ENCODE data around the gene NFE2. TPM values are rescaled to one million over a fixed set of nuclear protein-coding genes. Genes with fewer than 3 reads are reported as not detected.

Gene NFE2
- total RNA-seq, 1 donor from 2014 or later, result not detected

GRCh38 chr12:54259194-54260011, 41.4 kb downstream of the NFE2 start:
- peaks cover 6% of the 10 kb centered on the region for H3K36me3 Mint-ChIP-seq (ENCODE audit: low read depth)
- TF ChIP-seq CTCF (IDR thresholded peaks at IDR 0.05), result no peak
- peaks cover 63% of the 10 kb centered on the region for H3K4me1 Mint-ChIP-seq (ENCODE audit: low read depth)
- no peaks in the 10 kb centered on the region for H3K27me3 Mint-ChIP-seq (ENCODE audit: low read depth)
- H3K4me3 Mint-ChIP-seq (ENCODE audit: unreplicated experiment), result peak overlapping the region; percentile 61
- peak overlapping the region; percentile 95 for H3K27ac Mint-ChIP-seq (ENCODE audit: unreplicated experiment)
- DNase-seq (ENCODE audit: low spot score), result no peak
- H3K9me3 Mint-ChIP-seq (ENCODE audit: low read depth), result no peaks in the 10 kb centered on the region

GRCh38 chr12:54258201-54258681, 42.6 kb downstream of the NFE2 start:
- H3K36me3 Mint-ChIP-seq (ENCODE audit: low read depth), result peaks cover 6% of the 10 kb centered on the region
- DNase-seq (ENCODE audit: low spot score), result no peak
- H3K27me3 Mint-ChIP-seq (ENCODE audit: low read depth), result no peaks in the 10 kb centered on the region
- no peaks in the 10 kb centered on the region for H3K9me3 Mint-ChIP-seq (ENCODE audit: low read depth)
- H3K4me3 Mint-ChIP-seq (ENCODE audit: unreplicated experiment), result peak overlapping the region; percentile 13
- H3K27ac Mint-ChIP-seq (ENCODE audit: unreplicated experiment), result peak overlapping the region; percentile 95
- H3K4me1 Mint-ChIP-seq (ENCODE audit: low read depth), result peaks cover 63% of the 10 kb centered on the region
- TF ChIP-seq CTCF (IDR thresholded peaks at IDR 0.05), result no peak

GRCh38 chr12:54257332-54257731, 43.5 kb downstream of the NFE2 start:
- Mint-ChIP-seq H3K27me3 (ENCODE audit: low read depth) (no peaks in the 10 kb centered on the region), H3K4me3 (ENCODE audit: unreplicated experiment) (peak overlapping the region; percentile 13), H3K36me3 (ENCODE audit: low read depth) (peaks cover 6% of the 10 kb centered on the region), H3K4me1 (ENCODE audit: low read depth) (peaks cover 54% of the 10 kb centered on the region), H3K9me3 (ENCODE audit: low read depth) (no peaks in the 10 kb centered on the region), H3K27ac (ENCODE audit: unreplicated experiment) (peak overlapping the region; percentile 95)
- no peak for DNase-seq (ENCODE audit: low spot score)
- no peak for TF ChIP-seq CTCF (IDR thresholded peaks at IDR 0.05)

- Mint-ChIP-seq H3K36me3 (ENCODE audit: low read depth) (peaks cover 11% of the 10 kb centered on the region), H3K4me3 (ENCODE audit: unreplicated experiment) (no peak overlapping the region), H3K9me3 (ENCODE audit: low read depth) (no peaks in the 10 kb centered on the region), H3K4me1 (ENCODE audit: low read depth) (peaks cover 19% of the 10 kb centered on the region), H3K27ac (ENCODE audit: unreplicated experiment) (no peak overlapping the region), H3K27me3 (ENCODE audit: low read depth) (no peaks in the 10 kb centered on the region)
- no peak for TF ChIP-seq CTCF (IDR thresholded peaks at IDR 0.05)
- DNase-seq (ENCODE audit: low spot score), result no peak
These were observed 47.6 kb downstream of the NFE2 start for GRCh38 chr12:54253240-54253639.

GRCh38 chr12:54251667-54252284, 49.0 kb downstream of the NFE2 start:
- peak; percentile 96 for TF ChIP-seq CTCF (IDR thresholded peaks at IDR 0.05)
- Mint-ChIP-seq H3K27ac (ENCODE audit: unreplicated experiment) (no peak overlapping the region), H3K27me3 (ENCODE audit: low read depth) (no peaks in the 10 kb centered on the region), H3K4me1 (ENCODE audit: low read depth) (peaks cover 4% of the 10 kb centered on the region), H3K36me3 (ENCODE audit: low read depth) (peaks cover 14% of the 10 kb centered on the region), H3K4me3 (ENCODE audit: unreplicated experiment) (no peak overlapping the region), H3K9me3 (ENCODE audit: low read depth) (no peaks in the 10 kb centered on the region)
- DNase-seq (ENCODE audit: low spot score), result no peak
